Vagina (tissue), 2 donors: ENCODE data around the gene ADAM22.

ENCODE experiments used
- CTCF ChIP-seq, 3 experiments: fragments of 450-650 bp in 2 of 3; fragments of 200-600 bp in 1 of 3; sonication (generic) in 1 of 3; IDR thresholded peaks; one replicate each; pipeline ENCODE4 v1.5.1; 2017 to 2019; ENCODE audit warnings: antibody characterized with exemption in 3 of 3, mild to moderate bottlenecking in 2 of 3, moderate library complexity in 2 of 3
- POLR2A ChIP-seq, 2 donors: fragments of 450-650 bp; IDR thresholded peaks; one replicate each; pipeline ENCODE4 v1.6.1; 2017; ENCODE audit warnings: antibody characterized with exemption in 2 of 2, mild to moderate bottlenecking in 2 of 2, moderate library complexity in 2 of 2

GRCh38 chr7:87948371-87948770 lies 14.3 kb downstream of the ADAM22 start:
- no peak for TF ChIP-seq CTCF (IDR thresholded peaks at IDR 0.05)
- no peak for TF ChIP-seq POLR2A (IDR thresholded peaks at IDR 0.05)
